HCT116 (cell line): Measurements from ENCODE around the gene SLC4A4. TPM values are rescaled to one million over a fixed set of nuclear protein-coding genes. Genes with fewer than 3 reads are reported as not detected.

Experiments
- ATAC-seq: fragments of 200-7000 bp; cut with Tn5 transposase; 2 replicates; pipeline ENCODE4 v1.9.1; 2020; ENCODE audit warnings: mild to moderate bottlenecking, moderate library complexity
- BruUV-seq: library from RNA; stranded (reverse); fragments of 400-500 nt; replicated peaks from 2 replicates; lab custom pipeline; 2021; lab: Mats Ljungman, UMichigan
- CTCF ChIA-PET: fragments of 300-600 bp; sonication (Branson Sonifier 250); formaldehyde crosslinking; loops from one replicate; lab custom pipeline; 2021; ENCODE audit warnings: antibody characterized with exemption; lab: Charles Lee
- POLR2A ChIA-PET: fragments of 300-600, 350-600 bp; sonication (Branson Sonifier 250); formaldehyde crosslinking; loops from one replicate; lab custom pipeline; 2021; ENCODE audit warnings: antibody characterized with exemption; lab: Charles Lee
- RAD21 ChIA-PET, 2 experiments: fragments of 300-600 bp; sonication (Branson Sonifier 250); formaldehyde crosslinking; loops; one replicate each; lab custom pipeline; 2023; ENCODE audit warnings: low total read pairs in 2 of 2; ENCODE audit not compliant: uncharacterized antibody in 2 of 2, unreplicated experiment in 2 of 2, low non-redundant PET in 1 of 2; lab: Charles Lee
- DNase-seq: peaks from one replicate; pipeline ENCODE4 v3.0.0-alpha.2; 2010; ENCODE audit warnings: low read depth, low spot score
- H2AFZ ChIP-seq: fragments of 200-600 bp; shearing (Covaris generic), sonication (generic); 2 replicates; pipeline ENCODE4 v1.6.1; 2017; ENCODE audit warnings: low read depth, mixed run types, mixed read lengths, antibody characterized with exemption, low read length; ENCODE audit not compliant: poor library complexity, severe bottlenecking
- H3K27ac ChIP-seq: 2 replicates; pipeline ENCODE4 v1.5.1; 2012; ENCODE audit warnings: low read depth, low read length
- H3K27me3 ChIP-seq: fragments of 200-600 bp; sonication (generic); 2 replicates; pipeline ENCODE4 v1.6.1; 2016; ENCODE audit warnings: mixed run types, low read length, mixed read lengths; ENCODE audit not compliant: insufficient read depth
- H3K36me3 ChIP-seq, 2 experiments: fragments of 200-500 bp in 1 of 2; fragments of 200-600 bp in 1 of 2; sonication (Bioruptor generic) in 1 of 2; sonication (generic) in 1 of 2; 2 replicates each; pipeline versions ENCODE4 v1.5.1 to v1.6.1; 2014 to 2016; ENCODE audit warnings: low read length in 2 of 2, inconsistent platforms in 1 of 2, mixed read lengths in 1 of 2, mixed run types in 1 of 2; ENCODE audit not compliant: insufficient read depth in 2 of 2, control insufficient read depth in 1 of 2
- H3K4me1 ChIP-seq, 2 experiments: fragments of 200-600 bp in 1 of 2; sonication (generic) in 1 of 2; 2 replicates each; pipeline versions ENCODE4 v1.5.1 to v1.6.1; 2012 to 2017; ENCODE audit warnings: low read length in 2 of 2, inconsistent platforms in 1 of 2, mild to moderate bottlenecking in 1 of 2, mixed read lengths in 1 of 2, mixed run types in 1 of 2, moderate library complexity in 1 of 2; ENCODE audit not compliant: insufficient read depth in 2 of 2, control insufficient read depth in 1 of 2
- H3K4me2 ChIP-seq: fragments of 200-600 bp; sonication (generic); 2 replicates; pipeline ENCODE4 v1.6.1; 2017; ENCODE audit warnings: mixed run types, low read length, mixed read lengths
- H3K4me3 ChIP-seq, 2 experiments: fragments of 200-600 bp in 1 of 2; sonication (generic) in 1 of 2; replicated peaks in 1 of 2; 2 replicates each; pipeline ENCODE4 v1.5.1; 2011 to 2016; ENCODE audit warnings: low read length in 2 of 2, control low read depth in 1 of 2, low read depth in 1 of 2, mild to moderate bottlenecking in 1 of 2, mixed read lengths in 1 of 2, mixed run types in 1 of 2
- H3K79me2 ChIP-seq: fragments of 200-600 bp; sonication (generic); 2 replicates; pipeline ENCODE4 v1.6.1; 2017; ENCODE audit warnings: mild to moderate bottlenecking, mixed run types, low read length, moderate library complexity, mixed read lengths; ENCODE audit not compliant: insufficient read depth
- H3K9ac ChIP-seq: fragments of 200-600 bp; sonication (generic); 2 replicates; pipeline ENCODE4 v1.6.1; 2016; ENCODE audit warnings: low read length, mixed read lengths
- H3K9me2 ChIP-seq: fragments of 200-600 bp; sonication (generic), shearing (Covaris generic); 2 replicates; pipeline ENCODE4 v1.6.1; 2017; ENCODE audit warnings: mixed run types, mild to moderate bottlenecking, moderate library complexity; ENCODE audit not compliant: insufficient read depth
- H3K9me3 ChIP-seq, 2 experiments: fragments of 200-500 bp in 1 of 2; fragments of 200-600 bp in 1 of 2; sonication (Bioruptor generic) in 1 of 2; sonication (generic) in 1 of 2; 2 replicates each; pipeline ENCODE4 v1.6.1; 2014 to 2017; ENCODE audit warnings: low read length in 2 of 2, mixed read lengths in 2 of 2, inconsistent platforms in 1 of 2, low read depth in 1 of 2, mild to moderate bottlenecking in 1 of 2, mixed run types in 1 of 2, moderate library complexity in 1 of 2; ENCODE audit not compliant: control insufficient read depth in 1 of 2, insufficient read depth in 1 of 2
- H4K20me1 ChIP-seq: fragments of 200-600 bp; sonication (generic), shearing (Covaris generic); 2 replicates; pipeline ENCODE4 v1.6.1; 2017; ENCODE audit warnings: mixed run types, mild to moderate bottlenecking, moderate library complexity; ENCODE audit not compliant: insufficient read depth
- CBX3 ChIP-seq: IDR thresholded peaks from 2 replicates; pipeline ENCODE4 v1.6.1; 2012; ENCODE audit warnings: low read depth
- CEBPB ChIP-seq: IDR thresholded peaks from 2 replicates; pipeline ENCODE4 v1.6.1; 2012; ENCODE audit warnings: low read depth
- EGR1 ChIP-seq: IDR thresholded peaks from 2 replicates; pipeline ENCODE4 v1.6.1; 2012; ENCODE audit warnings: low read depth
- ELF1 ChIP-seq: IDR thresholded peaks from 2 replicates; pipeline ENCODE4 v1.6.1; 2012; ENCODE audit warnings: low read depth, borderline replicate concordance
- EZH2 ChIP-seq: fragments of 200-600 bp; sonication (generic); IDR thresholded peaks from 2 replicates; pipeline ENCODE4 v1.6.1; 2017; ENCODE audit warnings: antibody characterized with exemption, mixed run types
- FOSL1 ChIP-seq: IDR thresholded peaks from 2 replicates; pipeline ENCODE4 v1.6.1; 2012; ENCODE audit warnings: low read depth
- JUND ChIP-seq: IDR thresholded peaks from 2 replicates; pipeline ENCODE4 v1.6.1; 2012
- POLR2A ChIP-seq: IDR thresholded peaks from 2 replicates; pipeline ENCODE4 v1.7.0; 2011; ENCODE audit warnings: borderline replicate concordance; ENCODE audit not compliant: insufficient read depth, insufficient read length; ENCODE audit errors: extremely low read depth
- POLR2AphosphoS5 ChIP-seq: IDR thresholded peaks from 2 replicates; pipeline ENCODE4 v1.6.1; 2011; ENCODE audit warnings: mild to moderate bottlenecking, low read depth, low read length, moderate library complexity
- SIN3A ChIP-seq: IDR thresholded peaks from 2 replicates; pipeline ENCODE4 v1.6.1; 2012; ENCODE audit warnings: low read depth
- SP1 ChIP-seq: IDR thresholded peaks from 2 replicates; pipeline ENCODE4 v1.6.1; 2012; ENCODE audit warnings: low read depth
- TCF7L2 ChIP-seq: IDR thresholded peaks from 2 replicates; pipeline ENCODE4 v1.7.0; 2011; ENCODE audit warnings: borderline replicate concordance, inconsistent platforms; ENCODE audit not compliant: insufficient read depth, insufficient read length; ENCODE audit errors: extremely low read depth
- YY1 ChIP-seq: IDR thresholded peaks from 2 replicates; pipeline ENCODE4 v1.6.1; 2011; ENCODE audit warnings: low read length, low read depth, moderate library complexity, mild to moderate bottlenecking; ENCODE audit not compliant: insufficient replicate concordance; ENCODE audit errors: extremely low read depth
- ZFX ChIP-seq: fragments of 450-650 bp; IDR thresholded peaks from 2 replicates; pipeline ENCODE4 v1.6.1; 2017
- ZNF274 ChIP-seq: fragments of 200-500 bp; sonication (Bioruptor generic); IDR thresholded peaks from 2 replicates; pipeline ENCODE4 v1.6.1; 2014; ENCODE audit warnings: mild to moderate bottlenecking, low read depth, low read length, inconsistent platforms
- intact Hi-C: fragments of 100-400 bp; cut with micrococcal nuclease; formaldehyde crosslinking; loops from 2 replicates; pipeline ENCODE4 v1.10.0; 2022
- total RNA-seq: library from RNA; stranded (reverse); gene quantifications from one replicate; pipeline ENCODE4 v1.2.1, GENCODE V29; 2021; ENCODE audit not compliant: unreplicated experiment
- TF ChIP-seq, protein P1 (sequence below), 3 experiments: fragments of 200-600 bp in 1 of 3; sonication (generic) in 1 of 3; IDR thresholded peaks in 2 of 3; conservative IDR thresholded peaks in 1 of 3; 2 replicates each; pipeline ENCODE4 v1.5.1; 2012 to 2017; ENCODE audit warnings: low read depth in 2 of 3, low read length in 2 of 3, antibody characterized with exemption in 1 of 3, borderline replicate concordance in 1 of 3, control low read depth in 1 of 3, mild to moderate bottlenecking in 1 of 3, mixed read lengths in 1 of 3, mixed run types in 1 of 3, moderate library complexity in 1 of 3; ENCODE audit not compliant: insufficient read depth in 1 of 3
- TF ChIP-seq, protein P2 (sequence below): IDR thresholded peaks from 2 replicates; pipeline ENCODE4 v1.6.1; 2012; ENCODE audit warnings: low read depth

Gene SLC4A4
- total RNA-seq, 1 experiment from 2014 or later, result 0.30 TPM

DNA sequence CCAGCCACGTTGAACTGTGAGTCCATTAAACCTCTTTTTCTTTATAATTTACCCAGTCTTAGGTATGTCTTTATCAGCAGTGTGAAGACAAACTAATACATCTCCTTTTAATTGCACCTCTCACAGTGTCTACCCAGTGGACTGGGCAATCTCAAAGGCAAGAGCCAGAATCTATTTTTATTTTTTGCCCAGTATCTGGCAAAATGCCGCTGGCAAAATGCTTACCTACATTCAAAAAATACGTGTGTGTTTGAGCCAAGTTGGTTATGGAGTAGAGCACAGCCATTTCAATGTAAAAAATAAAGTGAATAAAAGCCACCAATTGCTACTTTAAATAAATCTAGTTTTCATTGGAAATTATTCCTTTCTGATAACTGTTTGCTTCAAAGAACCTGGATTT lies 245.2 kb downstream of the SLC4A4 start:
- Histone ChIP-seq H3K27me3 (no peaks in the 10 kb centered on the region), H3K4me1 (no peaks in the 10 kb centered on the region), H3K79me2 (no peaks in the 10 kb centered on the region), H3K4me2 (no peak overlapping the region), H3K9me3 (no peaks in the 10 kb centered on the region)
- POLR2A ChIA-PET, result no interaction called here
- intact Hi-C loops, result no loop called here
- CTCF ChIA-PET, result no interaction called here
- BruUV-seq, result no TSS peak
- TF ChIP-seq CBX3 (no peak), SP1 (no peak), FOSL1 (no peak), YY1 (no peak), CEBPB (no peak), SIN3A (no peak), EZH2 (no peak), ZFX (no peak), TCF7L2 (no peak), ELF1 (no peak), POLR2A (no peak), JUND (no peak), POLR2AphosphoS5 (no peak), EGR1 (no peak), ZNF274 (no peak)
- TF ChIP-seq, protein P1, sequence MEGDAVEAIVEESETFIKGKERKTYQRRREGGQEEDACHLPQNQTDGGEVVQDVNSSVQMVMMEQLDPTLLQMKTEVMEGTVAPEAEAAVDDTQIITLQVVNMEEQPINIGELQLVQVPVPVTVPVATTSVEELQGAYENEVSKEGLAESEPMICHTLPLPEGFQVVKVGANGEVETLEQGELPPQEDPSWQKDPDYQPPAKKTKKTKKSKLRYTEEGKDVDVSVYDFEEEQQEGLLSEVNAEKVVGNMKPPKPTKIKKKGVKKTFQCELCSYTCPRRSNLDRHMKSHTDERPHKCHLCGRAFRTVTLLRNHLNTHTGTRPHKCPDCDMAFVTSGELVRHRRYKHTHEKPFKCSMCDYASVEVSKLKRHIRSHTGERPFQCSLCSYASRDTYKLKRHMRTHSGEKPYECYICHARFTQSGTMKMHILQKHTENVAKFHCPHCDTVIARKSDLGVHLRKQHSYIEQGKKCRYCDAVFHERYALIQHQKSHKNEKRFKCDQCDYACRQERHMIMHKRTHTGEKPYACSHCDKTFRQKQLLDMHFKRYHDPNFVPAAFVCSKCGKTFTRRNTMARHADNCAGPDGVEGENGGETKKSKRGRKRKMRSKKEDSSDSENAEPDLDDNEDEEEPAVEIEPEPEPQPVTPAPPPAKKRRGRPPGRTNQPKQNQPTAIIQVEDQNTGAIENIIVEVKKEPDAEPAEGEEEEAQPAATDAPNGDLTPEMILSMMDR (IDR thresholded peaks at IDR 0.05 in 2 of 3, conservative IDR thresholded peaks at IDR 0.05 in 1 of 3; ENCODE audit: borderline replicate concordance in 1 of 3, insufficient read depth in 1 of 3, low read depth in 2 of 3, low read length in 2 of 3), result no peak
- TF ChIP-seq, protein P2, sequence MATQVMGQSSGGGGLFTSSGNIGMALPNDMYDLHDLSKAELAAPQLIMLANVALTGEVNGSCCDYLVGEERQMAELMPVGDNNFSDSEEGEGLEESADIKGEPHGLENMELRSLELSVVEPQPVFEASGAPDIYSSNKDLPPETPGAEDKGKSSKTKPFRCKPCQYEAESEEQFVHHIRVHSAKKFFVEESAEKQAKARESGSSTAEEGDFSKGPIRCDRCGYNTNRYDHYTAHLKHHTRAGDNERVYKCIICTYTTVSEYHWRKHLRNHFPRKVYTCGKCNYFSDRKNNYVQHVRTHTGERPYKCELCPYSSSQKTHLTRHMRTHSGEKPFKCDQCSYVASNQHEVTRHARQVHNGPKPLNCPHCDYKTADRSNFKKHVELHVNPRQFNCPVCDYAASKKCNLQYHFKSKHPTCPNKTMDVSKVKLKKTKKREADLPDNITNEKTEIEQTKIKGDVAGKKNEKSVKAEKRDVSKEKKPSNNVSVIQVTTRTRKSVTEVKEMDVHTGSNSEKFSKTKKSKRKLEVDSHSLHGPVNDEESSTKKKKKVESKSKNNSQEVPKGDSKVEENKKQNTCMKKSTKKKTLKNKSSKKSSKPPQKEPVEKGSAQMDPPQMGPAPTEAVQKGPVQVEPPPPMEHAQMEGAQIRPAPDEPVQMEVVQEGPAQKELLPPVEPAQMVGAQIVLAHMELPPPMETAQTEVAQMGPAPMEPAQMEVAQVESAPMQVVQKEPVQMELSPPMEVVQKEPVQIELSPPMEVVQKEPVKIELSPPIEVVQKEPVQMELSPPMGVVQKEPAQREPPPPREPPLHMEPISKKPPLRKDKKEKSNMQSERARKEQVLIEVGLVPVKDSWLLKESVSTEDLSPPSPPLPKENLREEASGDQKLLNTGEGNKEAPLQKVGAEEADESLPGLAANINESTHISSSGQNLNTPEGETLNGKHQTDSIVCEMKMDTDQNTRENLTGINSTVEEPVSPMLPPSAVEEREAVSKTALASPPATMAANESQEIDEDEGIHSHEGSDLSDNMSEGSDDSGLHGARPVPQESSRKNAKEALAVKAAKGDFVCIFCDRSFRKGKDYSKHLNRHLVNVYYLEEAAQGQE, result no peak
- TF ChIP-seq, all 23 proteins: peak for 0
- Histone ChIP-seq H4K20me1 (no peaks in the 10 kb centered on the region), H3K36me3 (no peaks in the 10 kb centered on the region), H3K9ac (no peak overlapping the region), H3K9me2 (no peaks in the 10 kb centered on the region), H3K4me3 (no peak overlapping the region), H3K27ac (no peak overlapping the region), H2AFZ (no peak overlapping the region)
- ATAC-seq, result no peak
- DNase-seq, result no peak
- RAD21 ChIA-PET, result no interaction called here
